Heart left ventricle (tissue), 16 donors: ENCODE measurements around the gene EP400. TPM values are rescaled to one million over a fixed set of nuclear protein-coding genes. Genes with fewer than 3 reads are reported as not detected.

Source experiments
- ATAC-seq, 4 donors: fragments of 200-7000 bp; cut with Tn5 transposase; one replicate each; pipeline ENCODE4 v1.9.1; 2020 to 2022; ENCODE audit warnings: moderate library complexity in 4 of 4, mild to moderate bottlenecking in 3 of 4, moderate number of reproducible peaks in 1 of 4
- DNase-seq, 5 donors: peaks; one replicate each; pipeline ENCODE4 v3.0.0-alpha.2; 2020
- H3K27ac ChIP-seq, 12 donors: fragments of 200-600 bp; sonication (generic) in 4 of 12; one replicate each; pipeline versions ENCODE4 v1.5.0 to v1.8.0; 2016 to 2022; ENCODE audit warnings: mild to moderate bottlenecking in 2 of 12
- H3K27me3 ChIP-seq, 9 donors: fragments of 200-600 bp; sonication (generic) in 2 of 9; one replicate each; pipeline versions ENCODE4 v1.5.1 to v1.8.0; 2016 to 2022; ENCODE audit warnings: mild to moderate bottlenecking in 3 of 9
- H3K36me3 ChIP-seq, 9 donors: fragments of 200-600 bp; sonication (generic) in 2 of 9; one replicate each; pipeline versions ENCODE4 v1.5.0 to v1.8.0; 2018 to 2022; ENCODE audit warnings: mild to moderate bottlenecking in 2 of 9
- H3K4me1 ChIP-seq, 12 donors: fragments of 200-600 bp; sonication (generic) in 4 of 12; one replicate each; pipeline versions ENCODE4 v1.5.0 to v1.8.0; 2016 to 2022; ENCODE audit warnings: mild to moderate bottlenecking in 3 of 12
- H3K4me3 ChIP-seq, 12 donors: fragments of 200-600 bp; sonication (generic) in 4 of 12; one replicate each; pipeline versions ENCODE4 v1.5.0 to v1.8.0; 2017 to 2022; ENCODE audit warnings: mild to moderate bottlenecking in 9 of 12, moderate library complexity in 4 of 12
- H3K9me3 ChIP-seq, 12 donors: fragments of 200-600 bp; sonication (generic) in 4 of 12; one replicate each; pipeline versions ENCODE4 v1.5.0 to v1.8.0; 2016 to 2022; ENCODE audit warnings: mild to moderate bottlenecking in 1 of 12
- CTCF ChIP-seq, 12 donors: fragments of 200-600 bp; sonication (generic) in 4 of 12; IDR thresholded peaks; one replicate each; pipeline versions ENCODE4 v1.5.0 to v1.8.0; 2018 to 2022; ENCODE audit warnings: antibody characterized with exemption in 12 of 12, mild to moderate bottlenecking in 5 of 12
- POLR2A ChIP-seq, 2 donors: fragments of 450-650 bp; IDR thresholded peaks; one replicate each; pipeline ENCODE4 v1.6.1; 2017; ENCODE audit warnings: antibody characterized with exemption in 2 of 2, mild to moderate bottlenecking in 2 of 2, moderate library complexity in 2 of 2
- WGBS, 4 donors: extraction: QIAGEN DNeasy Blood & Tissue Kit in 2 of 4; methylation state at CpG; one replicate each; pipeline versions ENCODE4 v1.1.5 to v1.1.7; 2013 to 2018; 5-methylcytosine and 5-hydroxymethylcytosine counted together
- intact Hi-C, 10 donors: fragments of 100-400 bp; cut with DNase I; formaldehyde crosslinking; loops; one replicate each; pipeline versions ENCODE4 v1.11.1 to v1.14.2; 2022
- polyA plus RNA-seq, 2 donors: library from polyadenylated mRNA; stranded (reverse); fragments of 200-250 nt; gene quantifications; one replicate each; pipeline ENCODE4 v1.2.3, GENCODE V29; 2013
- total RNA-seq, 9 donors: library from RNA; depleted of rRNA in 2 of 9; stranded (reverse); fragments of >200 nt in 2 of 9; fragmentation: NEBNext Ultra II Directional in 3 of 9; extraction: Animal tissue kit (Norgen Biotek cat#: 25700) in 3 of 9; gene quantifications; one replicate each; pipeline versions ENCODE4 v1.1.0 to v1.2.4, GENCODE V29; 2016 to 2023
- donor health status: ischemic (EF 13 %, LVEDD 7.1; RV severe dilation, severe dysfunction).
- donor health status: healthy with polysubstance abuse.
- donor health status: DM: no; HTN: yes; CAD: no.
- donor health status: DM: no; HTN: no; CAD: no.
- donor health status: ischemic (EF 25% LVEDD 6.9; RV normal size, moderate dysfunction).
- donor health status: ischemic (EF 25% LVEDD 5.7; RV mildly dilated, moderate dysfunction).
- donor health status: healthy.
- donor health status: DM: yes; HTN: yes; CAD: no.
- donor health status: ischemic (EF 35%, LVEDD 5.7; RV mildly dilated, moderate dysfunction).
- donor health status: nonischemic (EF 11% LVEDD 7.7; RV severe dilation, severe dysfunction).
- donor health status: DM: yes; HTN: yes; CAD: no.
- donor health status: PGD.
- donor health status: ischemic (EF 29% LVEDD 5.4; RV normal size, mild dysfunction).
- donor health status: nonischemic (EF 23%, LVEDD 6.1; RV moderate dilation, normal function).

EP400 gene
- total and polyA plus RNA-seq, 11 donors: 9.8 to 27.8 (median 13.5) TPM

DNA sequence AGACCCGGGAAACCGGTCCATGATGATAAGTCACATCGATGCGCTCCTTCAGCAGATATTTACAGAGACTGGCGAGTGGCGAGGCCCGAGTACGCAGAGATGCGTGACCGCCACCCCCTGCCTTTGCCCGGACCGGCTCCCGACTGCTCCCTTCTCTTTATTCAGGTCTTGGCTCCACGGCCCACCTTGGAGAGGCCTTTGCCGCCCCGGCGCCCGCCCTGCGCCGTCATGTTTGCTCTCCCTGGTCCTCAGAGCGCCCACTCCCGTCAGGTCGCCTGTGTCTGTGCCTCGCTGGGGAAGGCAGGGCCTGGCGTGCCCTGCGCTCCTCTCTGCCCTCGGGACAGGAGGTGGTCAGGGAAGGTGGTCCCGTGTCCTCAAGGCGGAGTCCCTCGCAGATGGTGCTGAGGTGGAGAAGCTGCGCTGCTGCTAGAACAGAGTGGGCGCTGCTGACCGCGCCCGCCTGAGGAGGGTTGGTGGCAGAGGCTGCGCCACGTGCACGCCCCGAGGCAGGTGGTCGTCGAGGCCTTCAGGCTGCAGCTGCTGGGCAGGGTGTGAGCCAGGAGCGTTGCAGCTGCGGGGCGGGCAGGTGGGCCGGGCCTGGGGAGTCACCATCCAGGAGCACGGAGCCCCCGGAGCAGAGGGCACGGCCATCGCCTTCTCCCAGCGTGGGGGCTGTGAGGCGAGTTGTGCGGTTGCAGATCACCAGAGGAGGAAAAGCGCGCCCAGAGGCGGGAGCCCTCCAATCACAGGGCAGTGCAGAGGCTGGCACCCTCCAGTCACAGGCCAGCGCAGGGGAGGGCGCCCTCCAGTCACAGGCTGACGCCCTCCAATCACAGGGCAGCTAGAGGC is 167.2 kb downstream of the EP400 start:
- no peak overlapping the region for H3K27ac ChIP-seq
- no peak for TF ChIP-seq CTCF (IDR thresholded peaks at IDR 0.05)
- TF ChIP-seq POLR2A (IDR thresholded peaks at IDR 0.05): no peak
- H3K9me3 ChIP-seq: no peaks in the 10 kb centered on the region
- DNase-seq (no peak), ATAC-seq (peak in 1 of 4 donors; percentile 41)
- 97 to 99% (median 97%) methylated on average over 54 to 58 of the region's 58 CpGs for WGBS, 4 donors
- H3K4me1 ChIP-seq: no peaks in the 10 kb centered on the region
- peaks cover 0 to 80% (median 66%) of the 10 kb centered on the region in 9 donors for H3K36me3 ChIP-seq
- intact Hi-C loops: no loop called here
- no peak overlapping the region for H3K4me3 ChIP-seq
- H3K27me3 ChIP-seq: no peaks in the 10 kb centered on the region

GRCh38 chr12:132117558-132117875 is 167.8 kb downstream of the EP400 start:
- Histone ChIP-seq H3K27me3 (no peaks in the 10 kb centered on the region), H3K4me3 (no peak overlapping the region), H3K27ac (no peak overlapping the region), H3K36me3 (peaks cover 0 to 80% (median 66%) of the 10 kb centered on the region in 9 donors), H3K4me1 (no peaks in the 10 kb centered on the region), H3K9me3 (no peaks in the 10 kb centered on the region)
- 93 to 98% (median 96%) methylated on average over 7 to 10 of the region's 10 CpGs for WGBS, 4 donors
- ATAC-seq: peak in 2 of 4 donors; percentile 9 to 24
- no peak for DNase-seq
- TF ChIP-seq CTCF (IDR thresholded peaks at IDR 0.05): no peak
- no peak for TF ChIP-seq POLR2A (IDR thresholded peaks at IDR 0.05)
- intact Hi-C loops: no loop called here

DNA sequence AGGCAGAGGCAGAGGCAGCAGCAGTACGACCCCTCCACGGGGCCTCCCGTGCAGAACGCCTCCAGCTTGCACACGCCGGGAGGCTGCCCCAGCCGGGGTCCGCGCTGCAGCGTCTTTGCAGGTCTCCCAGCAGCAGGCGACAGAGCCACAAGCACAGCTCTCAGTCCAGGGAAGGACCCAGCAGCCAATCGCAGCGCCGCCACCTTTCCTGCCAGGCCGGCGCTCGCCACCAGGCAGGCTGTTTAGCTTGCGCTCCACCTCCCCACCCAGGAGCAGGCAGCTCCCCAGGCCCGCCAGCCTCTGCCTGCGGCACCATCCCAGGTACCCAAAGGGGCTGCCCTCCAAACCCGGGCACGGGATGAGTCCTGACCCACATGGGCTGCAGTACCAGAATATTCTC is 169.1 kb downstream of the EP400 start:
- TF ChIP-seq POLR2A (IDR thresholded peaks at IDR 0.05): no peak
- TF ChIP-seq CTCF (IDR thresholded peaks at IDR 0.05): no peak
- no peaks in the 10 kb centered on the region for H3K9me3 ChIP-seq
- no peaks in the 10 kb centered on the region for H3K4me1 ChIP-seq
- H3K27me3 ChIP-seq: no peaks in the 10 kb centered on the region
- 89 to 94% (median 93%) methylated on average over 11 to 22 of the region's 22 CpGs for WGBS, 4 donors
- ATAC-seq (no peak), DNase-seq (no peak)
- intact Hi-C loops: no loop called here
- H3K36me3 ChIP-seq: peaks cover 0 to 84% (median 66%) of the 10 kb centered on the region in 9 donors
- no peak overlapping the region for H3K27ac ChIP-seq
- no peak overlapping the region for H3K4me3 ChIP-seq

DNA sequence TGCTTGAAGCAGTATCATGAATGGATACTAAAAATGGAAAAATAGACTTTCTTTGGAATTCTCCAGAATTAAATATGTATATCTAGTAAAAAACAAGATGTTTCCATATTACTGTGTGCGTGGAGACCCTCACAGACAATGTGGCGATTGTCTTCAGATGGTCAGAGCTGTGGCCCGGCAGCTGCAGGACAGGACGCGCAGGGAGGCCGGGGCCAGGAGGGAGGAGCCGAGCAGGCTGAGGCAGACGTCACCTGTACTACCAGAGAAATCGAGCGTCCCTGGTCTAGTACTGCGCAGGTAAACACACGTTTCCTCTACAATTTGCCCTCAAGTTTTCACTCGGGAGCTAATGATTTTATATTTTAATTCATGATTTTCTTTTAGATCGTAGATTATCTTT is 171.5 kb downstream of the EP400 start:
- Histone ChIP-seq H3K36me3 (peaks cover 0 to 82% (median 60%) of the 10 kb centered on the region in 9 donors), H3K27me3 (no peaks in the 10 kb centered on the region), H3K27ac (no peak overlapping the region), H3K4me3 (no peak overlapping the region), H3K9me3 (no peaks in the 10 kb centered on the region), H3K4me1 (no peaks in the 10 kb centered on the region)
- intact Hi-C loops: no loop called here
- DNase-seq: no peak
- 94 to 97% (median 94%) methylated on average over 14 of the region's 14 CpGs for WGBS, 4 donors
- TF ChIP-seq CTCF (IDR thresholded peaks at IDR 0.05) (no peak), POLR2A (IDR thresholded peaks at IDR 0.05) (no peak)
- ATAC-seq: no peak
